Activated T-cell treated with anti-CD3 and anti-CD28 coated beads for 24 hours (primary cell): ENCODE results near the gene NUDT4B.
"Not testable (repeated sequence)": the region's sequence is repeated elsewhere in the genome, so short reads cannot be mapped to it uniquely, and the experiment has no call there.

Source experiments
- DNase-seq: peaks from one replicate; pipeline ENCODE4 v3.0.0-alpha.2; 2020; ENCODE audit warnings: low read depth

Gene NUDT4B

DNA sequence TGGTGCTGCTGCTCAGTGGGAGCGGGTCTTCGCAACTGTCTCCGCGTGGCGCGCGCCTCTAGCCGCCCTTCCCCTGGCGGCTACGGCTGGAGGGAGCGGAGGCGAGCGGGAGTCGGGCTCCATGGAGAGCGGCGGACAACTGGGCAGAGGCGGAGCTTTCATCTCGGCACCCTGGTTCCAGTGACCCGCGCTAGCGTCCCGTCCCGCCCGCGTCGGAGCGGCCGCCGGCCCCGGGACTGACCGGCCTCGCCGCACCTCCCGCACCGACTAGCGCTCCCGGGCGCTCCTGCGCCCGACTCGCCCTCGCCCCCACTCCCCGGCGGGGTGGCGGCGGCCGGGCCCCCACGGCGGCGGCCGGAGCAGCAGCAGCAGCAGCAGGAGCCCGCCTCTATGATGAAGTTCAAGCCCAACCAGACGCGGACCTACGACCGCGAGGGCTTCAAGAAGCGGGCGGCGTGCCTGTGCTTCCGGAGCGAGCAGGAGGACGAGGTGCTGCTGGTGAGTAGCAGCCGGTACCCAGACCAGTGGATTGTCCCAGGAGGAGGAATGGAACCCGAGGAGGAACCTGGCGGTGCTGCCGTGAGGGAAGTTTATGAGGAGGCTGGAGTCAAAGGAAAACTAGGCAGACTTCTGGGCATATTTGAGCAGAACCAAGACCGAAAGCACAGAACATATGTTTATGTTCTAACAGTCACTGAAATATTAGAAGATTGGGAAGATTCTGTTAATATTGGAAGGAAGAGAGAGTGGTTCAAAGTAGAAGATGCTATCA, at the start of gene NUDT4B:
Gene NUDT4B, plus strand, starts transcription at position 212 of the 772 bp plus-strand sequence. Its CDS starts 179 bp downstream, at position 391.
- not testable (repeated sequence) for DNase-seq

DNA sequence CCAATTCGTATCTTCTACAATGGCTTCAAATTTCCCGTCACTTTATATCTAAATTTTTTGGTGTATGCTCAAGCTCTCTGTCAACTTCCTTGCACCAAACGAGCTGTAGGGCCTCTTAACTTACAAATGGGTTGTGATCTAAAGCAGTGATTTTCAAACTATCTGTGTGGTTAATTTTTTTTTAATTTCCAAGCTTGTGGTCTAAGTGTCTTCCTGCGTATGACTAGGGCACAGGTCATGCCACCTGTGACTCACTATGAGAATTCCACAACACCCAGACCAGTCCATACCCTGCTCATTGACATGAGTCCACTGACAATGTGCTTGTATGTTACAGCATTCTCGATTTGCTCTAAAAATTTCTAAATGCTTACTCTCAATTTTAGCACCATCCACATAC, 49.2 kb upstream of the NUDT4B start:
- DNase-seq = not testable (repeated sequence)

DNA sequence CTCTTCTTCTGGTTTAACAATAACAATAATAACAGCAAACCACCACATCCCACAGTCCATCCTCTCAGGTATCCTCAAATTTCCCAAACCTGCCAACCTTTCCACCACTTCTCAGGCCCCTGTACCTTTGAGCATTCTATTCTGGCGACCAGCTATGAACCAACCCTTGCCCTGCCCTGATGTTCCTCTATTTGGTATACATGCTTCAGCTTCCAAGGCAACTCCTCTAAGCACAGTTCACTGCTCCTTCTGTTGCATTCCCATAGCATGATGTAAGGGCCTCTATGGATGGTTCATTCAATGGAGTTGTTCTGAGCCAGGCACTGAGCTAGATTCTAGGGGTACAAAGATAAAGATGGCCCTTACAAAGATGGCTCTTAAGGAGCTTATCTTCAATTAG, 46.3 kb upstream of the NUDT4B start:
- not testable (repeated sequence) for DNase-seq

DNA sequence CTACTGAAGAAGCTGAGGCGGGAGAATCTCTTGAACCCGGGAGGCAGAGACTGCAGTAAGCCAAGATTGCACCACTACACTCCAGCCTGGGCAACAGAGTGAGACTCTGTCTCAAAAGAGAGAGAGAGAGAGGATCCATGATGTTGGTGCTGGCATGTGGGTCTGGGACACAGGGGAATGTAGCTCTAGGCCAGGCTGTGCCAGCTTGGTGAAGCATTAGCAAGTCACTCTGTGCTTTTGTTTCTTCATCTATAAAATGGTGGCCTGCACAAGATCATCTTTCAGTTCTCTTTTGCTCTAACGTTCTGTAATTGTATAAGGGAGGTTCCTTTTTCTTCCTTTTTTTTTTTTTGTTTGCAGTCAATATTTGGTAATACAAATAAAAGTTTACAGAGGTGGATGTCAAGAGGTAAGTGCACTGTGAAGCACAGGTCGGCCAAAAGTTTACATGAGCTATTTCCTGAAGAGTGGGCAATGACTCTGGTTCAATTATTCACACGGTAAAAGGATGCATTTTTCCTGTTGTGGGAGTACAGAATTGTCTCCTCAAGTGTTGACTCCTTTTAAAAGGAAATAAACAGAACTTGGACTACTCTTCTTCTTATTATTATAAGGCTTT, 44.5 kb upstream of the NUDT4B start:
- not testable (repeated sequence) for DNase-seq

DNA sequence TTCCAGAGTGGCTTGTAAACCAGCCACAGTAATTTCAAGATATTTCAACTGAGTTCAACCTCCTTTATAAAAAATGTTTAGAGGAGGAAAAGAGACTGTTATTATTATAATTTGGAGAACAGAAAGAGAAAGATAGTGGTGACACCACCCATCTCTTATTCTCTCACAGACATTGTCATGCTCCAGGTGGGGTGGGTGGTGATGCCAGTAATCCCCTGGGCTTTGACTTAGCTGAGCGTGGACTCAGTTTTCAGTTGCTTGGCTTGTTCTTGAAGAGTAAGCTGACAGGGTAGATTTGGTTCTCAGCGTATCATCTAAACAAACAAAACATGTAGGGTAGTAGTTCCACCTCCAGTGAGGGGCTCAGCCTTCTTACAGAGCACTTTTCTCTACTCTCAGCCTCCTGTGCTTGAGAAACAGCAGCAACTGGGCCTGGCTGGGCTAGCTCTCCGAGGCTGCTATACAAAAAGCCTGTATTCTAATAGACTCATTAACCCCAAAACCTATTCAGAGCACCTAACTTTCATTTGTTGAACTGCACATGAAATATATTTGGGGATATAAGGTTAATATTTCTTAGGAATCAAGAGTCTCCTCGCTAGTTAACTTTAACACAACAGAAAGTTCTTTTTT, 43.1 kb upstream of the NUDT4B start:
- DNase-seq = not testable (repeated sequence)

DNA sequence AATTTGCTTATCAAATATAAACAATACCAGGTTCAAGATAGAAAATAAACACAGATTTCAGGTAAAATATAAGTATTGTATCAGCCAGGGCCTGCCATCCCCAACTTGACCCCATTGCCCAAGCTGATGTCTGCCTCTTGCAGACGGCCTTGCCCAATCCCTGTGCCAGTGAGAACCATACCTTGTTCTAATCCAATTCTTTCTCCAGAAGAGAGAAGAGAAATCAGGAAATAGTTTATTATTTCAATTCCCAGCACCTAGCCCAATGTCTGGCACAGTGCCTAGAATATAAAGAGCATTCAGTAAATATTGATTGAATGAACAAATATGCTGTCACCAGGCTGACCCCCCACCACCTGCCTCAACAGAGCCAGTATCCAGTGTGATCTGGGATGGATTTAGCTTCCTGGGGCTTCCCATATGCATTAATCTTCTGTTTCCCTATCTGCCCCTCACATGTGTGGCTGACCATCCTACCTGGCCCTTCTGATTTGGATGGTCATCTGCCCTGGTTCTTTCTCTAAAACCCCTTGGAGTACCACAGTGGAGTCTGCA, 39.7 kb upstream of the NUDT4B start:
- not testable (repeated sequence) for DNase-seq

DNA sequence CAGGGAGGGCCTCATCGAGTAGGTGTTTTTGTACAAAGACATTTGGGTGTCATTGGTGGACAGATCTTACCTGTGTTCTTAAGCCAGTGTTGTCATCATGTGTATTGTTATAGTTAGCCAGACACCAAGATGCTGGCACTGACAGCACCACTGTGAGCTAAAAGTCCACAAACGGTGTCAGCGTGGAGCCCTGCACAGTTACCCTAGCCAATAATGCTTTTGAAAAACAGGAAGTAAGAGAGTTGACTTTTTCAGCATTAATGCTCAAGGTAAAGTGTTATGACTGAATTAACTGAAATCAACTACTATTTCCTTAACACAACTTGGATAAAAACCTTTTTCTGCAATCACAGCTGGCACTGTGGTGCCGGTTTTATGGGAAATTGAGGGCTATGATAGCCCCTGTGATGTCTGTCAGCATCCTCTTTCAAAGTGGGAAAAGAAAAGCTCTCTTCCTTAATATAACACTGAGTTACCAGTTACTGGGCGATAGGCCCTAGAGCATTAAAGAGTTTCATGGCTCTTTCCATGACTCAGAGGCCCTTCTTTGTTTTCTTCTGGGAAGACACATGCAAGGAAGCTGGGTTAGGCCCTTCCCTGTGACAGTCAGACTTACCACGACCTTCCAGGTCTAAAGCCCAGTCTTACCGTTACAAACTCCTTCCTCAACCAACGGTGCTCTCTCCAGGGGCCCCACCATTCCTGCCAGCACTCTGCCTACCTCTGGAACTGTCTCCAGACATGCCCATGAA, 37.6 kb upstream of the NUDT4B start:
- DNase-seq = not testable (repeated sequence)

DNA sequence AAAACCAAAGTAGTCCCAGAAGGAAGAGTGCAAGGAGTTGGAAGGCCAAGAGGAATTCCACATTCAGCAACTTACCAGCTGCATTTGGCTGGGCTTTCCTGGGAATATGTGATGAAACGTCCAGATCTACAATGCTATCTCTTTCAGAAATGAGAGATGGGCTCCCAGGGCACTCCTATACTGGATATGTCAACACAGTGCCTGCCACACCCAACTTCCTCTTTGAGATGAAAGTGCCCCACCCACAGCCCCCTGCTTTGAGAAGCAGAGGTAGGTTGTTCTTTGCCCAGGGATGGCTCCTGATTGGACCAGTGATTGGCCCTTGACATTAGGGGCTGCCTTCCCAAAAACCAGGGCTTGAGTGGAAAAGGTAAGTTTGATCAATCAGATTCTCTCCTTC, 36.2 kb upstream of the NUDT4B start:
- not testable (repeated sequence) for DNase-seq

DNA sequence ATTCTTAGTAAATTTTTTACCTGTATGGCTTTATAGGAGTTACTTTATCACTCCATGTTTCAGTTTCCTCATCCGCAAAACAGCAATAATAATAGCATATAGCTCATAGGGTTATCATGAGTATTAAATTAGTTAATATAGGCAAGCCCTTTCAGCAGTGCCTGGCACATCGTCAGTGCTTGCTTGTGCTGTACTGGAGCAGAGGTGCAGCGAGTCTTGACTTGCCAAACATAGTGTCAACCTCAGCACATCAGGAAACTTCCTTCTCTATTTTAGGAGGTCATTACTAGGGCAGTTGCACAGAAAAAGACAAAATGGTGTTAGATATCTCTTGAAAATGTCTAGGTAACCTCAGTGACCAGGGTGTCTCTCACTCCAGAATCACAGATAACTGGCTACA, 33.1 kb upstream of the NUDT4B start:
- DNase-seq = not testable (repeated sequence)

DNA sequence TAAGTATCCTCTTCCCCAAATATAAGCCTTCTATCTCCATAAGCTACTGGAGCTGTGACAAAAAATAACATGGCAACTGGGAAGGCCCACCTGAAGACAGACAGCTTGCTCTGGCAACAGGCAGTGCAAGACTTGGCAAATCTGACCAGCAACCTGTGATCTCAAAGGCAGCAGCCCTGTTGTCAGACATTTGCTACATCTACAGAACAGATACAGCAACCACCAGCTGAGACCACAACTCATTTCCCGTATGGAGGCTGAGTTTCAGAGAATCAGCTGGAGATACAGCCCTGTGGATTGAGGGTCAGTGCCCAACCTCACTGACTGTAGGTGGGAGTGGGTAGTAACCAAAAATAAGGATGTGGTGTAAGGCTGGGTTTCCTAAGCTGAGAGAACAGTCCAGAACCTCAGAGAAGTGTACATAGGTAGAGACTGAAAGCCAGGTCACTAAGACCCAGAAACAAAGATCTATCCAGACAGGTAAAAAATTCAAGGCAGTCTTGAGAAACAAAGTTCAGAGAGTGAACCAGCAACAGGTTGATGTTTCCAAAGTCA, 31.5 kb upstream of the NUDT4B start:
- not testable (repeated sequence) for DNase-seq

DNA sequence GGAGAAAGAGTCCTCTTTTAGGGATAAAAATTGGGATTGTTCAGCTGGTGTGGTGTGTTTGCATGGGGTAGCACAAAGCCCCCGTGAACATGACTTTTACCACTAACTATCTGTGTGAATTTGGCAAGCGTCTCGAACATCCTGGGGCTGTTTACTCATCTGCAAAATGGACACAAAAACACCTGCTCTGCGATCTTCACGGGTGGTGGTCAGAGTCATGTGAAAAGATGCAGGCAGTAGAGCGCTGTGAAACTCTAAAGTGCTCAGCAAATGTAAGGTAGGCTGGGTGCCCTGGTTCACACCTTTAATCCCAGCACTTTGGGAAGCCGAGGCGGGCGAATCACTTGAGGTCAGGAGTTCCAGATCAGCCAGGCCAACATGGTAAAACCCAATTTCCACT, 27.7 kb upstream of the NUDT4B start:
- not testable (repeated sequence) for DNase-seq

DNA sequence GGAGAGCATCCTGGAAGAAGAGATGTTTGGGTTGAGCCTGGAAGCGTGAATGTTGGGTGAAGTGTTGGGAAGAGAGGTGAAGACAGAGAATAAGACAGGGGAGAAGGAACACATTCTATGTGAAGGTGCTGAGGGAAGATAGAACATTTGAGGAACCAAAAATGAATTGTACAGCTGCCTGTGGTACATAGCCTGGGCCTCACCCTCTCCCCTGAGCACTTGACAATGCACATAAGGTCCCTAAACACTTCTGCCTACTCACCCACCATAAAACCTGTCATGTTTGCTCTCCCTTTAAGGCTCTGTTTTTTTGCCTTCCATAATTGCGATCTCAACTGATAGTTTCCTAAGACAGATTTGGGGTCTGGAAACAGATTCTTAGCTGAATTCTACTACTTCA, 25.8 kb upstream of the NUDT4B start:
- not testable (repeated sequence) for DNase-seq

DNA sequence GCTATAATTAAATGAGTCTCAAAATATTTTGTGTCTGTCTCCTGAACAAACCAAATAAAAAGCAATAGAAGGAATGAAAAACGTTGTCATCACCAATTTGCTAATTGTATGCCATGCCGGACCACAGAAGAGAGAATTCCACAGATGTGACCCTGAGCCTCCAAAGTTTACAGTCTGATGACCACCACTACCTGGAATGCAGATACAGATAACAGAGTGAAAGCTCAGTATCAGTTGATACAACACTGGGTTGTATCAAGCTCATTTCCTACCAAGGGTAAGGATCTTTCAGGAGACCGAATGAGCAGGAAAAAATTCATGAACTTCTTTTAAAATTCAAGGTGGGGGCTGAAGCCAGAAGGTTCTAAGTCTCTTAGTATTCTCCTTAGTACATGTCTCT, 25.1 kb upstream of the NUDT4B start:
- not testable (repeated sequence) for DNase-seq

DNA sequence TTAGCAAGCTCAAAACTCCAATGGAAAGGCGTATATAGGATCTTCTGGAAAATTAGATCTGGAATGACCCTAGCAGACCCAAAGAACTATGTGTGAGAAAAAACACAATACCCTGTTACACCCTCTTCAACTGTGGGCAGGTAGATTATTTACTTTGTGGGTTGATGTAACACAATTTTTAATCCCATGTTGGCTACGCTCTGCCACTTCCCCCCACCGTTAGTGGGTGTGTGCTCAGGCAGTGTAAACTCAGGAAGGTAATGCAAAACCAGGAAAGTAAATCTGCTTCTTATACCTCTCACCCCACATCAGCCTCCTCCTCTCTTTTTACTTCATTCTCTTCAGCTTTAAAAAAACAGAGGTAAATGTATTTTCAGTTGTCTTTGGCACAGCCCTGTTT, 23.7 kb upstream of the NUDT4B start:
- DNase-seq = not testable (repeated sequence)

DNA sequence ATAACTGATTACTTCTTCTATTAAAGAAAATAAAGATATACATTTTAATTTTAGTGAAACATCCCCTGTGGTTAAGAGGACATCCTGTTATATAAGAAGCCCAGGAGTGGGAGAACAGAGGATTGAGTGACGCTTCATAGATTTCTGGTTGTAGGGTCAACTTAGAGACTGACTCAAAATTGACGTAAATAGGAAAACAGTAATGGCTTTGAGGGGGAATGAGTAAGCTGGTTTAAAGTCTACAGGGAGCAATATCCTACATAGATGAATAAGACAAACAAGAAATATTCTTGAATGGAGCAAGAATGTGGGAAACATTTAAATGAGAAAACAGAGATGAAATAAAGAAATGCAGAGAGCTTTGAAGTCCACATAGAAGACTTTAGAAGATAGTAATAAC, 20.7 kb upstream of the NUDT4B start:
- not testable (repeated sequence) for DNase-seq

DNA sequence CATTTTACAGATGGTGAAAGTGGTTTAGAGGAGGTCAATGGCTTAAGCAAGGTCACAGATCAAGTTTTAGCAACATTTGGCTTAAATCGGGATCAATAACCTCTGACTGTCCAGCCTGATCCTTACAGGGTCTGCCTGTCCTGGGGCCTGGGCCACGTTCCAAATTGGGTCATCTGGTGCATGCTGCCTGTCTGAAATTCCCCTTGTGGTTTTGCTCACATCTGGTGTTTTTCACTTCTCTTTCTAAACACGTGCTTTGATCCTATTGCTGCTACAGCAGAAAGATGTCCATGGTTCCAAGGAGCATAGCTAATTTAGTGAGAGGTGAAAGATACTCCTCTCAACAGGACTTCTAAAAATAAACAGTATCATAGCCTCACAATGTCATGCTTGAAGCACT, 19.4 kb upstream of the NUDT4B start:
- not testable (repeated sequence) for DNase-seq

DNA sequence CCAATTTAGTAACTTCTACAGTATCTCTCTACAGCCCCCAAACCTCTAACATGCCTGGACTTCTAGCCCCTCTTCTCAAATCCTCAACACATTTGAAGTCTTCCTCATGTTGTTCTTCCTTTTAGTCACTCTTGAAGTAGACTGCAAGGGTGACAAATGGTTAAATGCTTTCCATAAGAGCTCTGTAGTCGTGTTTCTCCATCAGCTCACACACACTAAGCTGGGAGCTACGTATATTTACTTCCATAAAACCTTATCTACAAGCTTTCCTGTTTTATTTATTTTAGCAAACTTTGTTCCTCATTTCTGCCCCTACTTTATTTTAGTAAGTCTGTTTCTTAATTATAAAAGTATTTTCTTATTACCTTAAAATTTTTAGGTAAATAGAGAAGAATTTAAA, 19.0 kb upstream of the NUDT4B start:
- not testable (repeated sequence) for DNase-seq

DNA sequence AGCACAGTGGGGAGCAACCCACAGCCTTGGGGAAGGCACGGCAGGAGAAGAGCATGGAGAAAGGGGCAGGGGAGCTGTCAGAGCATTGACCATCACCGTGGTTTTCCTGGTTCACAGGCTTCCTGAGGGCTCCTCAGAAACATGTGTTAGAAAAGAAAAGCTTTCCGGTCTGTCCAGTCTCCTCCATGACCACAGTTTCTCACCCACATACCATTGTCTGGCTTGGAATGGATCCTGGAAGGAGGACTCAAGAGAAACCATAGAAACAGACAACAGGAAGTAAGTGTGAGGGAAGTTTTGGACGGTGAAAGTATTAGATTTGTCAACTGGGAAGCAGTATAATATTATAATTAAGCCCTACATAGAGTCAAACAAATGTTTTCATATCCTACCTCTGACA, 16.3 kb upstream of the NUDT4B start:
- DNase-seq = not testable (repeated sequence)

DNA sequence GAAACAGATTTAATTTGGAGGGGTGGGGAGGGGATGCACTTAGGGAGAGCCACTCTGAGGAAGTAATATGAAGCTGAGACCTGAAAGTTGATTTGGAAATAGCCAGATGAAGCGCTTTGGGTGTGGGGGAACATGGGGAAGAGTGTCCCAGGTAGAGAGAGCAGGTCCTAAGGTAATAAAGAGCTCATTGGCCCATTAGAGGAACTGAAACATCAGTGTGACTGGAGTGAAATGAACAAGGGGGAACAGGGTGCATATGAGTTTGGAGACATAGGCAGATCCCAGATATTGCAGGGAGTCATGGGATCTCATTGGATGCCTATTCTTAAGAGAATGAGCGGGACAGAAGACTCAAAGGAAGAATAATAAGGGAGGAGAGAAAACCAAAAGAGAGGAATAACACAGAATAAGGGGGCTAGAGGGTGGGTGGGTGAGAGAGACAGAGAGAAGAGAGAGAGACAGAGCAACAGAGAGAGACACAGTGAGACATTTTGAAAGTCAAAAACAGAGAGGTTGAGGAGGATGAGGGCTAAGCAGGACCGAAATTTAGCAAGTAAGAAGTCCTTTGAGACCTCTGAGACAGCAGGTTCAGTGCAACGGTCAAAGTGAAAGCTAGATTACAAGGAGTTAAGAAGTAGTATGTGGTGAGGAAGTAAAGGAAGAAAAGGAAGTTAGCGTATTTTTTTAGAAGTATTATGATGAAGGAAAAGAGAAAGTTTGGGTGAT, 14.8 kb upstream of the NUDT4B start:
- not testable (repeated sequence) for DNase-seq

DNA sequence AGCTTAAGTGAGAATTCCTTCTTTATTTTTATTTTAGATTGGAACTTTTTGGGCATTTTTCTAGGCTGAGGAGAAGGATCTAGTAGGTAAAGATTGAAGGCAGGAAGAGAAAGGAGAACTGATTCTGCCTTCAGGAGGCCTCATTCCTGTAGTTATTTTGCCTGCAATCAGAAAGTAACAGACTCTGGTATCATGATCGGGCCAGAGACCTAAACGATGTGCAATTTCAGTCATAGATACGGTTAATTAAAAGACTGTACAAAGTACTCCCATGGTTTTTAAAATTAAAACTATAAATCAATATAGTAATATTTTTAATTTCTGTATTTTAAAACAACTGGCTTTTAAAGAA, 14.3 kb upstream of the NUDT4B start:
- DNase-seq = not testable (repeated sequence)

DNA sequence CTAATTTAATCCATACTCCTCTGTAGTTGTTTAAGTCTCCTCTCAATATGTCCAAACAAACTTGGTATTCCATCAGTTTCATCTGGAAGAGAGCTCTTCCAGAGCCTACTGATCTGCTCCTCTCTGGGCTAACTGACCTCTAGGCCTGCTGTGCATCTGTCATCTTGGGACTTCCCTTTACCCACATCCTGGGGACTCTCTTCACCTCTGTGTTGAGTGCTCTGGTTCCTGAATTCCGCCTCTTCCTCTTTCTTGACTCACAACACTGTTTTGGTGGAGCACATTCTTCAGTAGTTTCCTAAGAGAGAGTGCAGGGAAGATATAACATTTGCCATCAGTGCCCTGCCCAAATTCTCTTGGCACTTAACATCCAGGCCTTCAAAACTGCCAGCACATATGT, 13.0 kb upstream of the NUDT4B start:
- DNase-seq = not testable (repeated sequence)
